Neural progenitor cell (in vitro differentiated cells): ENCODE data around the gene SUCO. TPM values are rescaled to one million over a fixed set of nuclear protein-coding genes. Genes with fewer than 3 reads are reported as not detected.
"Not testable (repeated sequence)": the region's sequence is repeated elsewhere in the genome, so short reads cannot be mapped to it uniquely, and the experiment has no call there.

Source experiments
- DNase-seq: peaks from one replicate; pipeline ENCODE4 v3.0.0-alpha.2; 2016; ENCODE audit warnings: low spot score
- H2AFZ ChIP-seq: fragments of 200-600 bp; sonication (generic); replicated peaks from 2 replicates; pipeline ENCODE4 v1.6.1; 2016; ENCODE audit warnings: antibody characterized with exemption
- H3F3A ChIP-seq: fragments of 200-600 bp; sonication (generic); 2 replicates; pipeline ENCODE4 v1.6.1; 2016; ENCODE audit warnings: antibody characterized with exemption, low read depth
- H3K27ac ChIP-seq: fragments of 200-600 bp; sonication (generic); 2 replicates; pipeline ENCODE4 v1.5.1; 2016; ENCODE audit warnings: mild to moderate bottlenecking
- H3K27me3 ChIP-seq: fragments of 200-600 bp; sonication (generic); 2 replicates; pipeline ENCODE4 v1.6.1; 2016; ENCODE audit warnings: mild to moderate bottlenecking, moderate library complexity
- H3K36me3 ChIP-seq: fragments of 200-600 bp; sonication (generic); 2 replicates; pipeline ENCODE4 v1.5.1; 2016
- H3K4me1 ChIP-seq: fragments of 200-600 bp; sonication (generic); 2 replicates; pipeline ENCODE4 v1.6.1; 2016; ENCODE audit warnings: mixed run types
- H3K4me2 ChIP-seq: fragments of 200-600 bp; sonication (generic); 2 replicates; pipeline ENCODE4 v1.6.1; 2016
- H3K4me3 ChIP-seq: fragments of 200-600 bp; sonication (generic); 2 replicates; pipeline ENCODE4 v1.5.1; 2016
- H3K79me2 ChIP-seq: fragments of 200-600 bp; sonication (generic); 2 replicates; pipeline ENCODE4 v1.6.1; 2016; ENCODE audit warnings: low read depth
- H3K9ac ChIP-seq: fragments of 200-600 bp; sonication (generic); 2 replicates; pipeline ENCODE4 v1.6.1; 2016
- H3K9me3 ChIP-seq: fragments of 200-600 bp; sonication (generic); 2 replicates; pipeline ENCODE4 v1.5.1; 2016; ENCODE audit warnings: low read depth
- H4K20me1 ChIP-seq: fragments of 200-600 bp; sonication (generic); 2 replicates; pipeline ENCODE4 v1.6.1; 2016; ENCODE audit warnings: low read depth
- H3K27ac Mint-ChIP-seq: 3 replicates; pipeline ENCODE4 v1.8.0; 2021; ENCODE audit warnings: mixed read lengths
- H3K27me3 Mint-ChIP-seq: 2 replicates; pipeline ENCODE4 v1.8.0; 2022; ENCODE audit warnings: low read depth, mild to moderate bottlenecking, inconsistent platforms, moderate library complexity, mixed read lengths; ENCODE audit not compliant: insufficient read depth
- H3K36me3 Mint-ChIP-seq: 3 replicates; pipeline ENCODE4 v1.8.0; 2021; ENCODE audit warnings: mixed read lengths
- H3K4me1 Mint-ChIP-seq: 3 replicates; pipeline ENCODE4 v1.8.0; 2021; ENCODE audit warnings: mixed read lengths
- H3K4me3 Mint-ChIP-seq: 3 replicates; pipeline ENCODE4 v1.8.0; 2021; ENCODE audit warnings: mild to moderate bottlenecking, moderate library complexity, mixed read lengths
- H3K9me3 Mint-ChIP-seq: 3 replicates; pipeline ENCODE4 v1.8.0; 2020; ENCODE audit warnings: mixed read lengths
- EZH2 ChIP-seq: fragments of 200-600 bp; sonication (generic); IDR thresholded peaks from 2 replicates; pipeline ENCODE4 v1.6.1; 2017; ENCODE audit warnings: antibody characterized with exemption, mild to moderate bottlenecking, moderate library complexity
- EZH2phosphoT487 ChIP-seq: fragments of 200-600 bp; sonication (generic); IDR thresholded peaks from 2 replicates; pipeline ENCODE4 v1.6.1; 2017; ENCODE audit warnings: antibody characterized with exemption
- total RNA-seq: library from RNA; depleted of rRNA; stranded (reverse); fragments of >200 nt; gene quantifications from 2 replicates; pipeline ENCODE4 v1.2.3, GENCODE V29; 2015; ENCODE audit warnings: low replicate concordance
- TF ChIP-seq, protein P1 (sequence below): fragments of 200-600 bp; sonication (generic); IDR thresholded peaks from 2 replicates; pipeline ENCODE4 v1.5.1; 2017; ENCODE audit warnings: antibody characterized with exemption, mild to moderate bottlenecking

The SUCO gene
- total RNA-seq, 1 donor from 2014 or later = 109 TPM

DNA sequence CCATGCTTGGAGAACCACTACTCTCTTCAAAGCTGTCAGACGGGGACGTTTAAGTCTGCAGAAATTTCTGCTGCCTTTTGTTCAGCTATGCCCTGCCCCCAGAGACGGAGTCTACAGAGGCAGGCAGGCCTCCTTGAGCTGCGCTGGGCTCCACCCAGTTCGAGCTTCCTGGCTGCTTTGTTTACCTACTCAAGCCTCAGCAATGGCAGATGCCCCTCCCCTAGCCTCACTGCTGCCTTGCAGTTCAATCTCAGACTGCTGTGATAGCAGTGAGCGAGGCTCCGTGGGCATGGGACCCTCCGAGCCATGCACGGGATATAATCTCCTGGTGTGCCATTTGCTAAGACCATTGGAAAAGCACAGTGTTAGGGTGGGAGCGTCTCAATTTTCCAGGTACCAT is 63.8 kb downstream of the SUCO start:
- not testable (repeated sequence) for H3F3A ChIP-seq, H3K4me3 Mint-ChIP-seq, H3K4me3 ChIP-seq, H3K9ac ChIP-seq, H3K27ac ChIP-seq, H3K27ac Mint-ChIP-seq, H3K9me3 ChIP-seq, H3K4me1 Mint-ChIP-seq, DNase-seq, H3K27me3 Mint-ChIP-seq, H3K4me1 ChIP-seq, H2AFZ ChIP-seq, H4K20me1 ChIP-seq, H3K4me2 ChIP-seq, H3K27me3 ChIP-seq
- Histone ChIP-seq H3K79me2 (peaks cover 20% of the 10 kb centered on the region), H3K36me3 (peaks cover 18% of the 10 kb centered on the region)
- peaks cover 45% of the 10 kb centered on the region for H3K9me3 Mint-ChIP-seq
- H3K36me3 Mint-ChIP-seq = peaks cover 74% of the 10 kb centered on the region

DNA sequence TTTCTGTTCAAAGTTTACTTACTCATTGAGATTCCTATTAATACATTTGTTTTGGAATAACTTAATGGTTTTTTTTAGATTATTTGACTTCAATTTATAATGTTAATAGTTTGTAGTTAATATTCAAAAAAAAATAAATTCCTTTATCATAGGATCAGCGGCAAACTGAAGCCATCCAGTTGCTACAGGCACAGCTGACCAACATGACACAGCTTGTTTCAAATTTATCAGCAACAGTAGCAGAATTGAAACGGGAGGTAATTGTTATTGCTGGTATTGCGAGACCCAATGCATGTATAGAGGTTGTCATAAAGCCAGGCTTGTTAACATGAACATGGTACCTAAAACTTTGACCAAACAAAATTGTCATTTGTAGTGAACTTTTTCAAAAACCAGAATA is 67.0 kb downstream of the SUCO start:
- Mint-ChIP-seq H3K4me3 (no peak overlapping the region), H3K36me3 (peaks cover 50% of the 10 kb centered on the region), H3K9me3 (peaks cover 22% of the 10 kb centered on the region), H3K4me1 (no peaks in the 10 kb centered on the region), H3K27ac (no peak overlapping the region), H3K27me3 (peaks cover 1% of the 10 kb centered on the region)
- no peak for DNase-seq
- no peaks in the 10 kb centered on the region for H3K4me1 ChIP-seq
- H3K79me2 ChIP-seq = peaks cover 11% of the 10 kb centered on the region
- no peak overlapping the region for H3K4me3 ChIP-seq
- no peaks in the 10 kb centered on the region for H3K9me3 ChIP-seq
- no peak overlapping the region for H3K9ac ChIP-seq
- no peak overlapping the region for H3K27ac ChIP-seq
- no peaks in the 10 kb centered on the region for H3F3A ChIP-seq
- H3K4me2 ChIP-seq = no peak overlapping the region
- TF ChIP-seq EZH2 (no peak), EZH2phosphoT487 (no peak)
- TF ChIP-seq, protein P1, sequence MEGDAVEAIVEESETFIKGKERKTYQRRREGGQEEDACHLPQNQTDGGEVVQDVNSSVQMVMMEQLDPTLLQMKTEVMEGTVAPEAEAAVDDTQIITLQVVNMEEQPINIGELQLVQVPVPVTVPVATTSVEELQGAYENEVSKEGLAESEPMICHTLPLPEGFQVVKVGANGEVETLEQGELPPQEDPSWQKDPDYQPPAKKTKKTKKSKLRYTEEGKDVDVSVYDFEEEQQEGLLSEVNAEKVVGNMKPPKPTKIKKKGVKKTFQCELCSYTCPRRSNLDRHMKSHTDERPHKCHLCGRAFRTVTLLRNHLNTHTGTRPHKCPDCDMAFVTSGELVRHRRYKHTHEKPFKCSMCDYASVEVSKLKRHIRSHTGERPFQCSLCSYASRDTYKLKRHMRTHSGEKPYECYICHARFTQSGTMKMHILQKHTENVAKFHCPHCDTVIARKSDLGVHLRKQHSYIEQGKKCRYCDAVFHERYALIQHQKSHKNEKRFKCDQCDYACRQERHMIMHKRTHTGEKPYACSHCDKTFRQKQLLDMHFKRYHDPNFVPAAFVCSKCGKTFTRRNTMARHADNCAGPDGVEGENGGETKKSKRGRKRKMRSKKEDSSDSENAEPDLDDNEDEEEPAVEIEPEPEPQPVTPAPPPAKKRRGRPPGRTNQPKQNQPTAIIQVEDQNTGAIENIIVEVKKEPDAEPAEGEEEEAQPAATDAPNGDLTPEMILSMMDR = no peak
- H3K27me3 ChIP-seq = no peaks in the 10 kb centered on the region
- H3K36me3 ChIP-seq = peaks cover 18% of the 10 kb centered on the region
- peaks cover 7% of the 10 kb centered on the region for H4K20me1 ChIP-seq
- no peak overlapping the region for H2AFZ ChIP-seq

DNA sequence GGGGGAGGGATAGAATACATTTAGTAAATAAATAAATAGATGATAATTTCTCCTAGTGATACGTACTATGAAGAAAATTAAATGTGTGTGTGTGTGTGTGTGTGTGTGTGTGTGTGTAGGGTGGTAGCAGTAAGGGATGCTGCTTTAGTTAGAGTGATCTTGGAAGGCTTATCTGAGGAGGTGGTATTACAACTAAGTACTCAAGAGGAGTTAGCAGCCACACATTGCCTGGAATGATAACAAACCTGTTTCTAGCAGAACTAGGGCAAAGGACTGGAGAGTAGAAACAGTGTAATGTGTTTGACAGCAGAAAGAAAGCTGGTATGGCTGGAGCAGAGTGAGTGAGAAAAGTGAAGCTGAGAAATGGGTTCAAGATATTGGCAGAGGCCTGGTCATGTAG is 67.7 kb downstream of the SUCO start:
- Histone ChIP-seq H3K4me3 (no peak overlapping the region), H2AFZ (no peak overlapping the region), H3K4me1 (no peaks in the 10 kb centered on the region), H3K9ac (no peak overlapping the region), H3K9me3 (no peaks in the 10 kb centered on the region), H4K20me1 (peaks cover 11% of the 10 kb centered on the region), H3K79me2 (peaks cover 13% of the 10 kb centered on the region), H3K27me3 (no peaks in the 10 kb centered on the region), H3K27ac (no peak overlapping the region), H3K4me2 (no peak overlapping the region), H3K36me3 (peaks cover 18% of the 10 kb centered on the region), H3F3A (no peaks in the 10 kb centered on the region)
- Mint-ChIP-seq H3K4me1 (no peaks in the 10 kb centered on the region), H3K36me3 (peaks cover 42% of the 10 kb centered on the region), H3K27ac (no peak overlapping the region), H3K27me3 (no peaks in the 10 kb centered on the region), H3K9me3 (peaks cover 20% of the 10 kb centered on the region), H3K4me3 (no peak overlapping the region)
- no peak for DNase-seq
- TF ChIP-seq, protein P1 = no peak
- TF ChIP-seq EZH2phosphoT487 = no peak
- TF ChIP-seq EZH2 = no peak

- Mint-ChIP-seq H3K36me3 (peaks cover 37% of the 10 kb centered on the region), H3K27ac (no peak overlapping the region), H3K27me3 (no peaks in the 10 kb centered on the region), H3K4me3 (no peak overlapping the region), H3K4me1 (no peaks in the 10 kb centered on the region), H3K9me3 (peaks cover 16% of the 10 kb centered on the region)
- Histone ChIP-seq H3K27me3 (no peaks in the 10 kb centered on the region), H3K36me3 (peaks cover 18% of the 10 kb centered on the region), H3K4me3 (no peak overlapping the region), H2AFZ (no peak overlapping the region), H3K79me2 (peaks cover 14% of the 10 kb centered on the region), H3F3A (no peaks in the 10 kb centered on the region), H3K4me2 (no peak overlapping the region), H3K4me1 (no peaks in the 10 kb centered on the region), H4K20me1 (peaks cover 13% of the 10 kb centered on the region), H3K9ac (no peak overlapping the region), H3K27ac (no peak overlapping the region), H3K9me3 (no peaks in the 10 kb centered on the region)
- no peak for TF ChIP-seq EZH2
- TF ChIP-seq, protein P1 = no peak
- no peak for TF ChIP-seq EZH2phosphoT487
- no peak for DNase-seq
These were observed 68.2 kb downstream of the SUCO start for GRCh38 chr1:172601046-172601630.
